Measurements from ENCODE around the gene GSTM3.
"Not testable (repeated sequence)": the region's sequence is repeated elsewhere in the genome, so short reads cannot be mapped to it uniquely, and the experiment has no call there.

GRCh38 chr1:109756325-109756724 lies 15.5 kb upstream of the GSTM3 start:
- not testable (repeated sequence) for TF ChIP-seq EP300, POLR2A (IDR thresholded peaks at IDR 0.05)
